GM18868 (cell line): ENCODE results near the gene TTC28.
"Not testable (repeated sequence)": the region's sequence is repeated elsewhere in the genome, so short reads cannot be mapped to it uniquely, and the experiment has no call there.

ENCODE experiments used
- ATAC-seq: cut with Tn5 transposase; IDR thresholded peaks from one replicate; pipeline ENCODE4 v1.9.1; 2021; ENCODE audit warnings: mild to moderate bottlenecking, moderate library complexity; ENCODE audit not compliant: unreplicated experiment

TTC28 gene

GRCh38 chr22:28246397-28246796, 433.2 kb downstream of the TTC28 start:
- no peak for ATAC-seq

GRCh38 chr22:28245579-28246224, 433.9 kb downstream of the TTC28 start:
- no peak for ATAC-seq

- ATAC-seq, result no peak
These were observed 434.9 kb downstream of the TTC28 start for GRCh38 chr22:28244757-28245156.

- no peak for ATAC-seq
These were observed 436.1 kb downstream of the TTC28 start for GRCh38 chr22:28243539-28243938.

- ATAC-seq, result no peak
These were observed 437.9 kb downstream of the TTC28 start for GRCh38 chr22:28241656-28242290.

- no peak for ATAC-seq
These were observed 439.7 kb downstream of the TTC28 start for GRCh38 chr22:28239941-28240340.

- no peak for ATAC-seq
These were observed 441.9 kb downstream of the TTC28 start for GRCh38 chr22:28237783-28238182.

GRCh38 chr22:28237112-28237511, 442.5 kb downstream of the TTC28 start:
- ATAC-seq, result no peak

- ATAC-seq, result no peak
These were observed 447.4 kb downstream of the TTC28 start for GRCh38 chr22:28232204-28232603.

GRCh38 chr22:28231441-28231840, 448.2 kb downstream of the TTC28 start:
- ATAC-seq, result no peak

GRCh38 chr22:28230671-28231070, 449.0 kb downstream of the TTC28 start:
- ATAC-seq, result no peak

- ATAC-seq, result no peak
These were observed 449.8 kb downstream of the TTC28 start for GRCh38 chr22:28229566-28230485.

- no peak for ATAC-seq
These were observed 455.8 kb downstream of the TTC28 start for GRCh38 chr22:28223826-28224225.

GRCh38 chr22:28222976-28223745, 456.5 kb downstream of the TTC28 start:
- no peak for ATAC-seq

- ATAC-seq, result no peak
These were observed 457.1 kb downstream of the TTC28 start for GRCh38 chr22:28222571-28222970.

- ATAC-seq, result no peak
These were observed 457.6 kb downstream of the TTC28 start for GRCh38 chr22:28222052-28222451.

- no peak for ATAC-seq
These were observed 458.8 kb downstream of the TTC28 start for GRCh38 chr22:28220626-28221363.

- ATAC-seq, result no peak
These were observed 462.4 kb downstream of the TTC28 start for GRCh38 chr22:28217277-28217676.

GRCh38 chr22:28214750-28215149, 464.9 kb downstream of the TTC28 start:
- not testable (repeated sequence) for ATAC-seq

- not testable (repeated sequence) for ATAC-seq
These were observed 470.2 kb downstream of the TTC28 start for GRCh38 chr22:28209457-28209856.
